ENCODE results near the gene RSPO4. TPM values are rescaled to one million over a fixed set of nuclear protein-coding genes. Genes with fewer than 3 reads are reported as not detected.

Gene RSPO4
- total and polyA plus RNA-seq, 2 experiments from 2014 or later: 2.8 to 4.5 TPM

GRCh38 chr20:920311-920710 lies 81.8 kb downstream of the RSPO4 start (continued):
- no peak for TF ChIP-seq ZNF462 (CRISPR knock-in tag; IDR thresholded peaks at IDR 0.05)

- ATAC-seq: no peak
- Histone ChIP-seq H2AFZ (no peak overlapping the region), H3K4me2 (no peak overlapping the region), H3K4me3 (no peak overlapping the region), H3K4me1 (ENCODE audit: insufficient read depth) (no peaks in the 10 kb centered on the region), H3K36me3 (ENCODE audit: insufficient read depth) (no peaks in the 10 kb centered on the region), H3K79me2 (replicated peaks; ENCODE audit: insufficient read depth) (no peaks in the 10 kb centered on the region), H3K27ac (ENCODE audit: low read depth) (no peak overlapping the region), H3K9me2 (ENCODE audit: insufficient read depth) (no peaks in the 10 kb centered on the region), H3K27me3 (ENCODE audit: insufficient read depth) (no peaks in the 10 kb centered on the region), H4K20me1 (replicated peaks; ENCODE audit: insufficient read depth) (no peaks in the 10 kb centered on the region), H3F3A (replicated peaks; ENCODE audit: low read depth) (no peaks in the 10 kb centered on the region)
- Mint-ChIP-seq H3K9me3 (peaks cover 4% of the 10 kb centered on the region; the same call in 2 of the 3 replicates), H3K36me3 (ENCODE audit: low read depth) (no peaks in the 10 kb centered on the region), H3K4me3 (no peak overlapping the region), H3K27me3 (ENCODE audit: insufficient read depth, low read depth, poor library complexity) (peaks cover 4% of the 10 kb centered on the region), H3K4me1 (peaks cover 20% of the 10 kb centered on the region), H3K27ac (no peak overlapping the region)
- DNase-seq (ENCODE audit: low spot score): no peak
- TF ChIP-seq JUNB (IDR thresholded peaks at IDR 0.05; ENCODE audit: unreplicated experiment) (no peak), REST (IDR thresholded peaks at IDR 0.05; ENCODE audit: unreplicated experiment) (no peak), STAT1 (IDR thresholded peaks at IDR 0.05; ENCODE audit: unreplicated experiment) (no peak), EZH2 (IDR thresholded peaks at IDR 0.05; ENCODE audit: low read depth, unreplicated experiment) (no peak), ETS1 (IDR thresholded peaks at IDR 0.05) (no peak)
Observed at GRCh38 chr20:919491-919916, 82.6 kb downstream of the RSPO4 start.

Data from GM23338 (cell line).